Epithelial cell of esophagus (primary cell): ENCODE measurements around the gene SREBF1.

Experiments
- DNase-seq: peaks from one replicate; pipeline ENCODE4 v3.0.0; 2010; ENCODE audit warnings: low read depth
- H3K4me3 ChIP-seq: 2 replicates; pipeline ENCODE4 v1.5.1; 2011; ENCODE audit warnings: mild to moderate bottlenecking, low read length, control low read depth
- TF ChIP-seq, protein P1 (sequence below): IDR thresholded peaks from 2 replicates; pipeline ENCODE4 v1.5.1; 2011; ENCODE audit warnings: low read depth, mild to moderate bottlenecking, low read length, control low read depth, inconsistent platforms; ENCODE audit not compliant: insufficient read depth; ENCODE audit errors: missing control alignments

SREBF1 gene

DNA sequence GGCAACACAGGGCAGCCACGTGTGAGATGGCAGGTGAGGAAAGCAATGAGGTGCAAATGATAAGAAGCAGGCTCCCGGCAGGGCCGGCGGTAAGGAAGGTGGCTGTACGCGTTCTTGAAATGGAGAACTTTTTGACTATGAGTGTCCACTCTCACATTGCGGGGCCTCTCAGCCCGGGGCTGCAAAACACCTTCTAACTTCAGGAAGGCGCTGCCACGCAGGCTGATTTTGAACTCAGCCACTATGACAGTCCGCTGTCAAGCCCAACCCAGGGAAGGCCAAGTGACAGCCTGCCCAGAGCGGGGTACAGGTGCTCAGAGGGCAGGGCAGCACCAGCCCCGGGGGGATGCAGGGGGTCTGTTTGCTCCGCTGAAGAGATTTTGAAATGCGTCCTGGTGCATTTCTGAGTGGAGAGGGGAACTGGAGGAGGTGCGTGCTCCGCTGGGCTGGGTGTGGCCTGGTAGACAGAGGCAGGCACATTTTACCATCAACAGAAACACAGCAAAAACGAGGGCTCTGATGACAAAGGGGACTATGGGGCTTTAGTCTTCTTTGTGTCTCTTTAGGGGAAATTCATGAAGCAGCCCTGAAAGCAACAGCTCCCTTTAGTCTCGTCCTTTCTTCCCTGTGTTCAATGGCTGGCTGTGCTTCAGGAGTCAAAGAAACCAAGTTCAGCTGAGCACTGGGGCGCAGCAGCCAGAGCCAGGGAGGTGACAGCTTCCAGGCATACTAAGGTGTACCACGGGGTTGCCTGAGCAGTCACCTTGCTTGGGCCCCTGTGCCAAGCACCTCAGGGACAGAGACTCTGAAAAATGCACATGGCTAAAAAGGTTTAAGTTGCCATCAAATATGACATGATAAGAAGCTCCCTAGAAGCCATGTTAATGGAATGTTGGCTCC, 14.6 kb upstream of the SREBF1 start:
- H3K4me3 ChIP-seq = no peak overlapping the region
- no peak for DNase-seq
- TF ChIP-seq, protein P1, sequence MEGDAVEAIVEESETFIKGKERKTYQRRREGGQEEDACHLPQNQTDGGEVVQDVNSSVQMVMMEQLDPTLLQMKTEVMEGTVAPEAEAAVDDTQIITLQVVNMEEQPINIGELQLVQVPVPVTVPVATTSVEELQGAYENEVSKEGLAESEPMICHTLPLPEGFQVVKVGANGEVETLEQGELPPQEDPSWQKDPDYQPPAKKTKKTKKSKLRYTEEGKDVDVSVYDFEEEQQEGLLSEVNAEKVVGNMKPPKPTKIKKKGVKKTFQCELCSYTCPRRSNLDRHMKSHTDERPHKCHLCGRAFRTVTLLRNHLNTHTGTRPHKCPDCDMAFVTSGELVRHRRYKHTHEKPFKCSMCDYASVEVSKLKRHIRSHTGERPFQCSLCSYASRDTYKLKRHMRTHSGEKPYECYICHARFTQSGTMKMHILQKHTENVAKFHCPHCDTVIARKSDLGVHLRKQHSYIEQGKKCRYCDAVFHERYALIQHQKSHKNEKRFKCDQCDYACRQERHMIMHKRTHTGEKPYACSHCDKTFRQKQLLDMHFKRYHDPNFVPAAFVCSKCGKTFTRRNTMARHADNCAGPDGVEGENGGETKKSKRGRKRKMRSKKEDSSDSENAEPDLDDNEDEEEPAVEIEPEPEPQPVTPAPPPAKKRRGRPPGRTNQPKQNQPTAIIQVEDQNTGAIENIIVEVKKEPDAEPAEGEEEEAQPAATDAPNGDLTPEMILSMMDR = no peak

GRCh38 chr17:17849845-17850373, 13.1 kb upstream of the SREBF1 start:
- H3K4me3 ChIP-seq = no peak overlapping the region
- no peak for DNase-seq
- TF ChIP-seq, protein P1 = no peak

DNA sequence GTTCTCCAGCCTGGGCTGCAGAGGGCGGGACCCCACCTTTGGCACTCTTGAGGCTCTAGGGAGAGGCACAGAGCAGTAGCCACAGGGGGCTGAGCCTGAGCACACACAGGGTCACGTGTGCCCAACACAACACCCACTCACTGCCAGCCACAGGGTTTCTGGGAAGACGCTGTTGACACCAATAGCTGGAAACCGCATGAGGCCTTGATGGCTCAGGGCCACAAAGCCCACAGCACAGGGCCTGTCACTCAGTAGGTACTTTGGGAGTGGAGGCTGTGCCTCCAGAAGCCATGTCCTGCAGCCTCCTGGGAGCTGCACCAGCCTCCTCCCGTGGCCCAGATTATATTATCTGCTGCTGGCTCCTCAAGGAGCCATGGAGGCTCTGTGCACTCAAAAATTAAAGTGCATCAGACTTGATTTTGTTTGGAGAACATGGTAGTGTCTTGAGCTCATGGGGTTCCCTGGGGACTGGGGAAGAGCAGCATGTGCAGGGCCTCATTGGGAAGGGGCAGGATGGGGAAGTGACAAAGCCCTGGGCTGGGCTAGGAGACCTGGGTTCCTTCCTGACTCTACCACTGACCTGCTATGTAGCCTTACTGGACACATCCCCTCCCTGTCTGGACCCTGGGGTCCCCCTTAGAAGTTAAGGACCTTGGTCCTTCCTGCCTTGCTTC, 12.5 kb upstream of the SREBF1 start:
- TF ChIP-seq, protein P1 = no peak
- no peak for DNase-seq
- no peak overlapping the region for H3K4me3 ChIP-seq

DNA sequence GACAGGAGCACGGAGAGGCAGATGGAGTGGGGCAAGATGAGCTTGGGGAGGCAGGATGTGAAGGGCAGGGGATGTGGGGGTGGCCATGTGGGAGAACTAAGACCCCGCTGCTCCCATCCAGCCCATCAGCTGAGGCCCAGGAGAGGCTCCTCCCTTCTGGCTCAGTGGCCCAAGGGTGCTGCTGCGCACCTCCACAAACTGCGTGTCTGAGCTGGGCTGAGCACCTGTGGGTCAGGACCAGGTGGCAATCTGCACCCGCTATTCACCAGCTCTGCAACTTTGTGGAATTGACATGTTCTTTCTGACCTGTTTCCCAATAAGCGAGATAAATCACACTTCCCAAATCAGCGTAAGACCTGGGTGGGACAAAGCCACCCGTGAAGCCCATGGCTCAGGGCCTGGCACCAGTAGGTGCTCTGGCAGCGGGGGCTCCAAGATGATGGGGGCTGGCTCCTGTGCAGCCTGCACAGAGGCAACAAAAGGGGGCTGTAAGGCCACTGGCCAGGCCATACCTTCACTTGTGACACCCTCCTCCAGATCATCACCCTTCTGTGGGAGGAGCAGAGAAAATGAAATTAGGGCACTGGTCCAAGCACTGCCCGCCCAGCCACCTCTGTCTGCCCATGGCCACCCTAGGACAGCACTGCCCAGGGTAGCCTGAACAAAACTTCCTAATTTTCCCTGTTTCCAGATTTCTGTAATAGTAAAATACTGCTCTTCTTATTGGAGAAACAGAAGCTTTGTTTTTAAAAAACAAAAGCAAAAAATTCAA, 11.7 kb upstream of the SREBF1 start:
- no peak overlapping the region for H3K4me3 ChIP-seq
- TF ChIP-seq, protein P1 = no peak
- no peak for DNase-seq

- DNase-seq = no peak
- H3K4me3 ChIP-seq = no peak overlapping the region
- TF ChIP-seq, protein P1 = no peak
Measured at GRCh38 chr17:17847726-17848125, 10.9 kb upstream of the SREBF1 start.

- H3K4me3 ChIP-seq = no peak overlapping the region
- TF ChIP-seq, protein P1 = no peak
- no peak for DNase-seq
Measured at GRCh38 chr17:17847118-17847689, 10.4 kb upstream of the SREBF1 start.
